Activated B cell treated with CpG ODN at 0.5 μM for 24 hours (primary cell): ENCODE results near the gene SERPINB11. TPM values are rescaled to one million over a fixed set of nuclear protein-coding genes. Genes with fewer than 3 reads are reported as not detected.

Experiments
- ATAC-seq: fragments of 200-7000 bp; cut with Tn5 transposase; one replicate; pipeline ENCODE4 v1.10.0; 2021; ENCODE audit warnings: low read depth, mild to moderate bottlenecking, moderate library complexity
- CTCF ChIA-PET: fragments of 350-600 bp; sonication (Branson Sonifier 250); formaldehyde crosslinking; loops from one replicate; lab custom pipeline; 2021; ENCODE audit warnings: antibody characterized with exemption; lab: Charles Lee
- POLR2A ChIA-PET: fragments of 350-600 bp; sonication (Branson Sonifier 250); formaldehyde crosslinking; loops from one replicate; lab custom pipeline; 2021; ENCODE audit warnings: antibody characterized with exemption; lab: Charles Lee
- DNase-seq: peaks from one replicate; pipeline ENCODE4 v3.0.0; 2022
- H3K27ac Mint-ChIP-seq: one replicate; pipeline ENCODE4 v1.8.0; 2020; ENCODE audit warnings: mixed read lengths
- H3K27me3 Mint-ChIP-seq: one replicate; pipeline ENCODE4 v1.8.0; 2021; ENCODE audit warnings: mixed read lengths
- H3K36me3 Mint-ChIP-seq: one replicate; pipeline ENCODE4 v1.8.0; 2021; ENCODE audit warnings: low read depth, mixed read lengths
- H3K4me1 Mint-ChIP-seq: one replicate; pipeline ENCODE4 v1.8.0; 2021; ENCODE audit warnings: mixed read lengths
- H3K4me3 Mint-ChIP-seq: one replicate; pipeline ENCODE4 v1.8.0; 2020; ENCODE audit warnings: mild to moderate bottlenecking, mixed read lengths
- H3K9me3 Mint-ChIP-seq: one replicate; pipeline ENCODE4 v1.8.0; 2020; ENCODE audit warnings: mixed read lengths
- intact Hi-C: fragments of 100-400 bp; cut with micrococcal nuclease; formaldehyde crosslinking; loops from one replicate; pipeline ENCODE4 v1.15.1; 2024
- total RNA-seq: library from RNA; stranded (reverse); gene quantifications from 2 replicates; pipeline ENCODE4 v1.2.3, GENCODE V29; 2022
- TF ChIP-seq, protein P1 (sequence below): fragments of 200-600 bp; IDR thresholded peaks from one replicate; pipeline ENCODE4 v1.8.0; 2022; ENCODE audit warnings: antibody characterized with exemption, mild to moderate bottlenecking

The SERPINB11 gene
- total RNA-seq, 1 donor from 2014 or later: not detected

DNA sequence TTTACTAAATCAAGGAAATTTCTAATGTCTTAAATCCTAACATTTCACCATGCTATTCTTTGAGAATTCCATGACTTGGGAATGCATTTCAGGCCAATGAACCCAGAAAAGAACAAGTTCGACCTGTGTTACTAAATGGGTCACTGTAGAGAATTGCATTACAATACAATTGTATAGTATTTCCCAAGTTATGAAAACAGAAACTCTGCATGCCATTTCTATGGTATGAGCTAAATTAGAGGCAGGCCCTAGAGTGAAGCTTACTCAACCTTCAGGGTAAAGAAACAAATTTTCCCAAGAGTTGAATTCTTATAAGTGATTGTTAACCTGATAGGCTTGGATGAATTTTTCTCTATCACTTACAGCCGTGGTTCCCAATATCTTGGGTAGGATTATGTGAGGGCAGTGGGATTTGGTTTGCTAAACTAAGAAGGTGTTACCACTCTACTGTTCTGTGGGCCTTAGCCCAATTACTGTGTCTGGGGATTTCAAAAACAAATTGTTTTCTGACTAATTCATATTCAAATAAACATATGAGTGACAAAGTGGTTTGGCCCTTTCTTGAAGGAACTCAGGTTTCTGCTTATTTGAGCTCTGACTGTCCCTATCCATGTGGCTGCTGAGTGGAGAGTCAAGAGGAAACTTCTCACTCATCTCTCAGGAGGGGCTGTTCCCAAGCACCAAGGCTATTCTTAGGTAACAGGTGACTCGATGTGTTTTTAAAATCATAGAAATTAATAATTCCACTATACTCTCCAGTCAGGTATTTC is 61.3 kb downstream of the SERPINB11 start:
- Mint-ChIP-seq H3K4me3 (no peak overlapping the region), H3K36me3 (no peaks in the 10 kb centered on the region), H3K27ac (no peak overlapping the region), H3K4me1 (no peaks in the 10 kb centered on the region), H3K27me3 (no peaks in the 10 kb centered on the region), H3K9me3 (peaks cover 12% of the 10 kb centered on the region)
- CTCF ChIA-PET: no interaction called here
- TF ChIP-seq, protein P1, sequence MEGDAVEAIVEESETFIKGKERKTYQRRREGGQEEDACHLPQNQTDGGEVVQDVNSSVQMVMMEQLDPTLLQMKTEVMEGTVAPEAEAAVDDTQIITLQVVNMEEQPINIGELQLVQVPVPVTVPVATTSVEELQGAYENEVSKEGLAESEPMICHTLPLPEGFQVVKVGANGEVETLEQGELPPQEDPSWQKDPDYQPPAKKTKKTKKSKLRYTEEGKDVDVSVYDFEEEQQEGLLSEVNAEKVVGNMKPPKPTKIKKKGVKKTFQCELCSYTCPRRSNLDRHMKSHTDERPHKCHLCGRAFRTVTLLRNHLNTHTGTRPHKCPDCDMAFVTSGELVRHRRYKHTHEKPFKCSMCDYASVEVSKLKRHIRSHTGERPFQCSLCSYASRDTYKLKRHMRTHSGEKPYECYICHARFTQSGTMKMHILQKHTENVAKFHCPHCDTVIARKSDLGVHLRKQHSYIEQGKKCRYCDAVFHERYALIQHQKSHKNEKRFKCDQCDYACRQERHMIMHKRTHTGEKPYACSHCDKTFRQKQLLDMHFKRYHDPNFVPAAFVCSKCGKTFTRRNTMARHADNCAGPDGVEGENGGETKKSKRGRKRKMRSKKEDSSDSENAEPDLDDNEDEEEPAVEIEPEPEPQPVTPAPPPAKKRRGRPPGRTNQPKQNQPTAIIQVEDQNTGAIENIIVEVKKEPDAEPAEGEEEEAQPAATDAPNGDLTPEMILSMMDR: no peak
- DNase-seq (no peak), ATAC-seq (no peak)
- POLR2A ChIA-PET: no interaction called here
- intact Hi-C loops: no loop called here

DNA sequence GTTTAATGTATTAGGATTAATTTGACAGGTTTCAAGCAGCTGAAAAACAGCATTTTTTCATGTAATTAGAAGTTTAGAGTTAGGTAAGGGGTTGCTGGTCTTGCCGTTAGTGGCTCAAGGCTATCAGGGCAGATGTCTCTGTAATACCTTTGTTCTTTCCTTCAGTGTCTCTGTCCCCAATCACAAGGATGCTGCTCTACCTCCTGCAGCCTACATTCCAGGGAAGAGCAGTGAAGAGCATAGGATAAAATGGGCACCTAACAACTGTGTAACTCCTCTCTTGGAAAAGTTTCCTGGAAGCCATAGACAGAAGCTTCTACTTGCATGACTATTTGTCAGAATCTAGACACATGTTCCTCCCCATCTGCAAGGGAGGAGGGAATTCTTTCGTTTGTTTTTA is 63.1 kb downstream of the SERPINB11 start:
- DNase-seq (no peak), ATAC-seq (no peak)
- ChIA-PET CTCF (no interaction called here), POLR2A (no interaction called here)
- no peaks in the 10 kb centered on the region for H3K27me3 Mint-ChIP-seq
- peaks cover 2% of the 10 kb centered on the region for H3K9me3 Mint-ChIP-seq
- intact Hi-C loops: no loop called here
- H3K36me3 Mint-ChIP-seq: no peaks in the 10 kb centered on the region
- H3K27ac Mint-ChIP-seq: no peak overlapping the region
- TF ChIP-seq, protein P1: no peak
- no peak overlapping the region for H3K4me3 Mint-ChIP-seq
- no peaks in the 10 kb centered on the region for H3K4me1 Mint-ChIP-seq

Other genes starting within 250 kb of the SERPINB11 start
- not detected in 2 replicates for gene SERPINB5, start 226.0 kb upstream of the SERPINB11 start, total RNA-seq
- gene SERPINB12, start 160.6 kb upstream of the SERPINB11 start, total RNA-seq: not detected in 2 replicates
- gene SERPINB13, start 115.6 kb upstream of the SERPINB11 start, total RNA-seq: not detected in 2 replicates
- gene SERPINB4, start 58.7 kb upstream of the SERPINB11 start, total RNA-seq: not detected in 2 replicates
- gene SERPINB3, start 41.1 kb upstream of the SERPINB11 start, total RNA-seq: not detected in 2 replicates
- gene SERPINB7, start 72.5 kb downstream of the SERPINB11 start, total RNA-seq: not detected in 2 replicates
- gene SERPINB2, start 184.7 kb downstream of the SERPINB11 start, total RNA-seq: 0.33 TPM in 1 of 2 replicates, not detected in the other
- gene SERPINB10, start 205.0 kb downstream of the SERPINB11 start, total RNA-seq: not detected in 2 replicates
- 0.11 and 1.2 TPM in 2 replicates for gene HMSD, start 246.3 kb downstream of the SERPINB11 start, total RNA-seq